NOMO-1 treated with dmso at 0.1 percent for 144 hours (cell line): ENCODE measurements around the gene ZBTB6.
"Not testable (repeated sequence)": the region's sequence is repeated elsewhere in the genome, so short reads cannot be mapped to it uniquely, and the experiment has no call there.

Experiments used
- DNase-seq: peaks from one replicate; lab custom pipeline; 2025; ENCODE audit not compliant: unreplicated experiment; lab: John Stamatoyannopoulos, UW

The ZBTB6 gene

GRCh38 chr9:122929796-122930354 lies 16.8 kb upstream of the ZBTB6 start:
- DNase-seq, result no peak

- no peak for DNase-seq
Observed at GRCh38 chr9:122923947-122924346, 10.8 kb upstream of the ZBTB6 start.

DNA sequence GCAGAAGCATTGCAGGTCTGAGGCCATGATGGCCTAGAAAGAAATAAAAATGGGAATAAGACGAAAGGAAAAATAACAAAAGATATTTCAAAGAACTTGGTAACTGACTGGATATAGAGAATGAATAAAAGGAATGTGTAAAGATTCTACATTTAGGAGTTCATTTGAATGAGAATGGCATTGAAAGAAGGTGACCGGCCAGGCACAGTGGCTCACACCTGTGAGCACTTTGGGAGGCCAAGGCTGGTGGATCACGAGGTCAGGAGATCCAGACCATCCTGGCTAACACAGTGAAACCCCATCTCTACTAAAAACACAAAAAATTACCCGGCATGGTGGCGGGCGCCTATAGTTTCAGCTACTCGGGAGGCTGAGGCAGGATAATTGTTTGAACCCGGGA lies 9.6 kb upstream of the ZBTB6 start:
- DNase-seq, result no peak

GRCh38 chr9:122918310-122918709 lies 5.2 kb upstream of the ZBTB6 start:
- no peak for DNase-seq

DNA sequence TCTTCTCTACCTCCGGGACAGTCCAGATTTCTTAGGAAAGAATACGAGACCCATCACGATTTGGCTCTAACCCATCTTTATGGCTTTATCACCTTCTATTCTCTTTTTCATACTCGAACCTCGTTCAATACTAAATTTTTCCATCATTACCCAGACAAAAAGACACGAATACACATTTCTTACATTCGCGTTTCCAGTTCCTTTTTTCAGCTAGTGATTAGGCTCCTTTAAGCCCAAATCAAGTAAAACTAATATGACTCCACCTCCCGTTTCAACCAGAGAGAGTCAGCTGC lies 506 bp downstream of the ZBTB6 start:
- no peak for DNase-seq

- DNase-seq, result not testable (repeated sequence)
Observed at GRCh38 chr9:122906122-122906521, 7.0 kb downstream of the ZBTB6 start.

DNA sequence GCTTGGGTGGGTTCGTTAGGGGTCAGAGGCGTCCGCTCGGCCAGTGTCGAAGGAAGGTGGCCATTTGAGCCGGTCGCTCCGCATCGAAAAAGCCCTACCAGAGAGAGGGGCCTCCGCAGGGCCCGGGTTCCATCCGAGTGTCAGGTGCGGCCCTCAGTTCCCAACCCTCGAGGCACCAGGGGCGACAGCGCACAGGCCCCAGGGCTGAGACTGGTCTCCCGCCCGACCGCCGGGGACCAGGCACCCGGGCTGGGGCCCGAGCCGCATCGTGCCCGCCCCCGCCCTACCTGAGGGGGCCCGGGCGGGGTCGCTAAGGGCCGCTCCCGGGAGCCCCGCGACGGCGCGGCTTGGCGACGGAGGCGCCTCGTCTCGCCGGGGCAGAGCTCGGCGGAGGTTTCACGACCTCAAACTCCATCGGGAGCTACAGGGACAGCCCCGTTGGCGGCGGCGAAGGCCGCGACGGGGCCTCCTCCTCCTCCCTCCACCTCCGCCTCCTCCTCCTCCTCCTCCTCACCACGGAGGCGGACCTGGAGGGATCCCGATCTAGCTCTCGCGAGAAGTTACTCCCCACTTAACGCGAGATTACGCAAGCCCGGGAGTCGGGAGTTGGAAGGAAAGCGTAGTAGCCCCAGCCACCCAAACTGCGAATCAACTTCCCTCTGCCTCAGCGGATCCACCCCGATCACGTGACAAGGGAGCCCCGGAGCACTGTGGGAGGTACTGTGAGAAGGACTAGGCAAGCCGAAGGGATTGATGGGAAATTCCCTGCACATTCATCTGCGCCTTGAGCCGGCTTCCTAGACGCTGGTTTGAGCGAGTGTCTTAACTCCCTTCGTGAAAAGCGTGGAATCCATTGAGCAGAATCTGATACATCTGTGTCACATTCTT lies 8.1 kb downstream of the ZBTB6 start, which contains the start of gene RC3H2:
Gene RC3H2, minus strand, starts transcription at position 537 of the 888 bp plus-strand sequence. CDS start 7,850 bp downstream, outside the sequence.
- peak; percentile 98 for DNase-seq

GRCh38 chr9:122904466-122904822 lies 8.7 kb downstream of the ZBTB6 start:
- DNase-seq, result no peak

DNA sequence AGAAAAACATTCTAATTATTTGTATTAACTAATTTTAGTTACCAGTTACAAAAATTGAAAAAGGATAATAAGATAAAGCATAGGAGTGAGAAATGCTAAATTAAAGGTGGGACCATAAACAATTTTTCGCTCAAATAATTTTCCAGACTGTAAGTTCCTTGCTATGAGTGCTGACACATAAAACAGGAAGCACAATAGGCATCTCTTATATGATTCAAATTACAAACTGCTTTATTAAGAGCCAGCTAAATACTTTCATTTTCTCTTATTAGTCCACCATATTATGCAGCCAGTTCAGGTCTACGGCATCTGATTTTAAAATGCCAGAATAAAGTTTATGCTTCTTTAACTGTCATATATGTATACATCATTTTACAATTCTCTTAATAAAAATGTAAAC lies 12.3 kb downstream of the ZBTB6 start:
- no peak for DNase-seq

GRCh38 chr9:122897969-122898368 lies 15.2 kb downstream of the ZBTB6 start:
- DNase-seq, result no peak

DNA sequence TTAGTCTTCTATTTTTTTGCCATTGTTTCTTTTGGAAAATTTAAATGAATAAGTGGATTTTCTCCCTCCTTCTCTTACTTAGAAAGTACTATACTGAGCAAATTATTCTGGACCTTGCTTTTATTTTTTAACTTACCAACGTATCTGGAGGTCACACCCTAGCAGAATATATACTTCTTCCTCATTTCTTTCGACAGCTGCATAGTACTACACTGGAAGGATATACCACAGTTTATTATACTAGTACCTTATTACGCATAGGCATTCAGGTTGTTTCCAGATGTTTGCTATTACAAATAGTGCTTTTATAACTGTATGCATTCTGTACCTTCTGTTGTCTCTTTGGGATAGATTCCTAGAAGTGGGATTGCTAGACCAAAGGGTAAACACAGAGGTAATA lies 24.6 kb downstream of the ZBTB6 start:
- DNase-seq, result no peak

- no peak for DNase-seq
Observed at GRCh38 chr9:122883125-122883524, 30.0 kb downstream of the ZBTB6 start.

DNA sequence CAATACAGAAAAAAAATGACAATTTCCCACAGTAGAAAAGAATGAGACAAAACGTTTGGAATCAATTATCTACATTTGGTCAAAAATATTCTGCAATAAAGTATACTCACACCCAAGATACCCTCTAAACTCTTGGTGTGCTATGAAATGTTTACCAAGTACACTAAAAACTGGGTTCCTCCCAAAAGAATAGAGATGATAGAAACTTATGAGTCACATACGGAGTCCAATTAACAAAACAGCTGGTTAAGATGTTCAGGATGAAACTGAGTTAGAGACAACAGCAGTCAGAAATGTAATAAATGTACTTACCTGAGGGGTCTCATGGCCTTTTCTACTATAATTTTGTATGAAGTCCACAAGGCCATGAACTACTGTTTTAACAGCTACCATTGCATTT lies 33.7 kb downstream of the ZBTB6 start:
- no peak for DNase-seq

DNA sequence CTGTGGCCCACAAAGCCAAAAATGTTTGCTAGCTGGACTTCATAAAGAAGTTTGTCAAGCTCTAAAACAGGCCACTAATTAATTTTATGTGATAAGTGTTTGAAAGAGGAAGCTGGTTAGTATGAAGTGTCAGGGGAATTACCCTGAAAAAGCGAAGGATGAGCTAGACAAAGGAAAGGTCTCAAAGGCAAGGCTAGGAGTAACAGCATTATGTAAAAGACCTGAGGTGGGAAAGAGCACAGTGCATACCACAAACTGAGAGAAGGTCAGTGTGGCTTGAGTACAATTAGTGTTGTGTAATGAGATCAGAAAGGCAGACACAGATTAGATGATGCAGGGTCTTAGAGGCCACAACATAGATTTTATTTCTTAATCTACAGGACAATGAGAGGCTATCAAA lies 37.6 kb downstream of the ZBTB6 start:
- no peak for DNase-seq

- not testable (repeated sequence) for DNase-seq
Observed at GRCh38 chr9:122867276-122867675, 45.8 kb downstream of the ZBTB6 start.

DNA sequence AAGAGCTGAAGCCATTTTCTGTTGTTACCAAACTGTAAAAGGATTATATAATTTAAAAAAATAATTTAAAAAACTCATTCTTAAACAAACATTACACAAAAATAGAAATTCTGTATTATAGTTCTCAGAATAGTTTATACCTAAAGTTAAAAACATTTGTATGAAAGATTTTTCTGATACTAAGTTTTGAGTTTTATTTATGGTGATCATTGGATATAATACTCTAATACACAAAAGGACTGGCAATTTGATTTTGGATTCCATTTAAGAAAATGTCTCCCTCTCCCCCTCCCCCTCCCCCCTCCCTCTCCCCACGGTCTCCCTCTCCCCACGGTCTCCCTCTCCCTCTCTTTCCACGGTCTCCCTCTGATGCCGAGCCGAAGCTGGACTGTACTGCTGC lies 47.0 kb downstream of the ZBTB6 start:
- DNase-seq, result no peak

DNA sequence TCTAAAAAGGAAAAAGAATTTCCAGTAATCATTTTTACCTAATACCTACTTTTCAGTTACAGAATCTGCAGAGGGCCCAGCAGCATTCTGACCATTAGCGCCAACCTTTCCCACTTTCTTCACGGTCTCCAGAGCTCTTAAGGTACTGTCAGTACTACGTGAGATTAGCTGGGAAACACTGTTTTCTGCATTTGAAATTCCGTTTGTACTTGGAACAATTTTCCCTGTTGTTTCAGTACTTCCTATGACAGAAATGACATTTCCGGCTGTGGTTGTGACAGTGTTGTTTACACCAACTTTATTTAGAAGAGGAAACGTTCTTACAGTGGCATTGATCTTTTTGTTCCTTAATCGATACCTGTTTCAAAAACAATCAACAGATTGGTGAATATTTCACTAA lies 47.8 kb downstream of the ZBTB6 start:
- no peak for DNase-seq

- DNase-seq, result no peak
Observed at GRCh38 chr9:122863407-122863806, 49.7 kb downstream of the ZBTB6 start.

GRCh38 chr9:122860319-122861142 lies 52.6 kb downstream of the ZBTB6 start:
- DNase-seq, result no peak
